NCI-H146 (cell line): ENCODE results near the gene PIBF1.
A peak's percentile ranks its signal among the peaks of the same experiment; 100 is the strongest.
"Not testable (repeated sequence)": the region's sequence is repeated elsewhere in the genome, so short reads cannot be mapped to it uniquely, and the experiment has no call there.

Source experiments
- DNase-seq: peaks from one replicate; lab custom pipeline; 2025; lab: John Stamatoyannopoulos, UW

Gene PIBF1

GRCh38 chr13:72911981-72912380 is 130.0 kb downstream of the PIBF1 start:
- no peak for DNase-seq

- DNase-seq: no peak
These were observed 138.2 kb downstream of the PIBF1 start for GRCh38 chr13:72920097-72920496.

GRCh38 chr13:72931311-72931710 is 149.4 kb downstream of the PIBF1 start:
- DNase-seq: no peak

GRCh38 chr13:72932250-72932649 is 150.3 kb downstream of the PIBF1 start:
- DNase-seq: no peak

DNA sequence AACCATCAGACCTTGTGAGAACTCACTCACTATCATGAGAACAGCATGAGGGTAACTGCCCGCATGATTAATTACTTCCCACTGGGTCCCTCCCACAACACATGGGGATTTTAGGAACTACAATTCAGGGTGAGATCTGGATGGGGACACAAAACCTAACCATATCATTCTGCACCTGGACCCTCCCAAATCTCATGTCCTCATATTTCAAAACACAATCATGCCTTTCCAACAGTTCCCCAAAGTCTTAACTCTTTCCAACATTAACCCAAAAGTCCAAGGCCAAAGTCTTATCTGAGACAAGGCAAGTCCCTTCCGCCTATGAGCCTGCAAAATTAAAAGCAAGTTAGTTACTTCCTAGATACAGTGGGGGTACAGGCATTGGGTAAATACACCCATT is 164.3 kb downstream of the PIBF1 start:
- DNase-seq: not testable (repeated sequence)

- DNase-seq: peak; percentile 1
These were observed 170.7 kb downstream of the PIBF1 start for GRCh38 chr13:72952529-72953141.

DNA sequence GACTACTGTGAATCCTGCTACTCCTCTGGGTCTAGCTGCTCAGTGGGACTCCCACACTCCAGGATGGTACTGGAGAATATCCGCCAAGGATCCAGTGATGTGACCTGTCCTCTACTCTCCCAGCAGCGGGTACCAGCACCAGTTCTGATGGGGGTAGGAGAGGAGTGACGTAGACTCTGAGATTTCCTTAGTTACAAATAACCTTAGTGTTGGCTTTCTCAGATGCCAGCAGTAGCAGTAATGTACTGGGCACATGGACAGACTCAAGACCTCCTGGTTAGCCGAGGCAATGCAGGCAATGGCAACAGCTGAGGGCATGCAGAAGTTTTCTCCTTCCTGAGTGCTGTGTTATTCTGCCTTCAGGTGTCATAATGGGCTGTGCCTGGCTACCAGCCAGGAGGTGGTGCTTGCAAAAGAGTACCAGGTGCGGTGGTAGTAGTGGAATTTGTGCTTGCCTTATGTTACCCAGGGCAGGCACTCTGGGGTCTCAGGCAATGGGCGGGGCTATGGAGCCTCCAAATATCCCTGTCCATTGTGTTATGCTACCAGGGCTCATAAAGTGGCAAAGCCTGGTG is 171.5 kb downstream of the PIBF1 start:
- DNase-seq: peak; percentile 30

GRCh38 chr13:72959643-72960042 is 177.7 kb downstream of the PIBF1 start:
- DNase-seq: no peak

- DNase-seq: no peak
These were observed 178.2 kb downstream of the PIBF1 start for GRCh38 chr13:72960114-72960513.

- DNase-seq: peak; percentile 83
These were observed 178.6 kb downstream of the PIBF1 start for GRCh38 chr13:72960541-72960940.

DNA sequence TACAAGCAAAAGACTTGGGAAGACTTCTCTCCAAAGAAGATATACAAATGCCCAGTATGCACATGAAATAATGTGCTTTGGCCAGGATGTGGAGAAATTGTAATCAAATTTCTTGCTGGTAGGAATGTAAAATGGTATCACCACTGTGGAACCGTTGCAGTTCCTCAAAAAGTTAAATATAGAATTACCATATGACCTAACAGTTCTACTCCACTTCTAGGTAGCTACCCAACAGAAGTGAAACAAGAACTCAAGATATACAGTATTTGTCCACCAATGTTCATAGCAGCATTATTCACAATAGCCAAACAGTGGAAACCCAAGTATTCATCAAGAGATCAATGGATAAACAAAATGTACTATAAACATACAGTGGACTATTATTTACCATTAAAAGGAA is 181.8 kb downstream of the PIBF1 start:
- DNase-seq: no peak

- peak; percentile 5 for DNase-seq
These were observed 188.5 kb downstream of the PIBF1 start for GRCh38 chr13:72970301-72970880.

GRCh38 chr13:72970956-72971355 is 189.0 kb downstream of the PIBF1 start:
- DNase-seq: no peak

GRCh38 chr13:72973234-72973633 is 191.3 kb downstream of the PIBF1 start:
- DNase-seq: no peak

DNA sequence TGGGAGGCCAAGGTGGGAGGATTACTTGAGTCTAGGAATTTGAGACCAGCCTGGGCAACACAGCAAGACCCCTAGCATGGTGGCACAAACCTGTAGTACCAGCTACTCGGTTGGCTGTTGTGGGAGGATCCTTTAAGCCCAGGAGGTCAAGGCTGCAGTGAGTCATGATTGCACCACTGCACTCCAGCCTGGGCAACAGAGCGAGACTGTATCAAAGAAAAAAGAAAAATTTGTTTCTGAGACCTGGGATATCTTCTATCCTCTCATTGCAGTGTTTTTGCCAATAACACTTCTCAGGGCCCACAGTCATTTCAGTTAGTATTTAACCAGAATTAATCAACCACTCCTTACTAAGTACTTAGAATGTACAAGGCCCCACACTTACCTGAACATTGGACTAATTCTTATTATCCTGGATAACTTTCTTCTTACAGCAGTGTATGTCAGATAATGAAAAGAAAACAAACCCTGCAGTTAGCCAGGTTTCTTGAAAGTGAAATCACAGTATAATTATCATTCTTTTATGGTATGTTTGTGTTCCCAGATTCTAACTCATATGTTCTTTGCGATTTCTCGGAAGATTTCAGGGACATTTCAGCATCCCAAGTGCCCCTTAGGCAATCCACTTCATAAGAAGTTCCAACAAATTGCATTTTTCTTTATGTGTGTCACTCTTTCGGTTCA is 201.3 kb downstream of the PIBF1 start:
- no peak for DNase-seq

GRCh38 chr13:72985610-72986009 is 203.7 kb downstream of the PIBF1 start:
- DNase-seq: no peak

GRCh38 chr13:72986197-72986596 is 204.3 kb downstream of the PIBF1 start:
- DNase-seq: no peak

DNA sequence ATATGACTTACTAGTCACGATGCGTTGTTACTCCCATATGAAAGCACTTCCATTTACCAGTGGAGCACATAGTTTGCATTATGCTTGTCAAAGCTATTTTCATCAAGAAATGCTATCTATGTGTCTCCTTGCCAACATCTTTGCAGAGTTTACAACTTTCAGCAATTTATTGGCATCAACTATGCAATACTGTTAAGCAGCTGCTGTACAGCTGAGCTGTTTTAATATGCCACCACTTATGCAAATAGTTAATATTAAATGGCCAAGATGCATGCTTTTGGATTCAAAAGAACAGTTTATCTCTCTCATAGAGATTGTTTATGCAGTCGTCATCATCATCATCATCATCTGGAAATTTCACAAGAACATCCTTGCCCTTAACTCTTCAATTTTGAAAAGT is 209.0 kb downstream of the PIBF1 start:
- DNase-seq: no peak

GRCh38 chr13:72998012-72998411 is 216.1 kb downstream of the PIBF1 start:
- no peak for DNase-seq

DNA sequence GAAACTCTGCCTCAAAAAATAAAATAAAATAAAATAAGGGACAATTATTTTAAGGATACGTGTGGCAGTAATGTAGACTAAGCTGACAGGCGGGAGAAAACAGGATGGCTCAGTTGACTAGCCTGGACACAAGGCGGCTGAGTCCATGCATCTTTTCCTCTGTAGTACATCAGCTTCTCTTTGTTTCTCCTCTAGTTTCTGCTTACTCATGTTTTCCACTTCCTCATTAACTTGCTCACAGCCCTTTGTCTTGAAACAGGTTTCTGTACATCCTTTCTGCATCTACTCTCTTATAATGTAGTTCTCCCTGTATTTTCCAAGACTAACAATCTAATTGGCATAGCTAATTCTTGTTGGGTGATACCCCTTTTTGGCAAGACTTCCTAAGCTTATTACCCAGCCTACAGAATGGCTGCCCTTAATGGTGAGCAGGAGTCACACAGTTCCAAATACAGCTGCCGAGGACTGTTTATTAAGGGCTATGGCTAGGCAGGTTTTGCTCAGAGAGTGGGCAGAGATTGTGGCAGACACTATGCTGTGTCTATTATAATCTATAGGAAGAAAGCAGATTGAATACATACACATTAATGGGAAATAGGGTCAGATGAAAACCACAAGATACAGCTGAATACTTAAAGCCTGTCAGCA is 218.2 kb downstream of the PIBF1 start:
- DNase-seq: peak; percentile 51

GRCh38 chr13:73001971-73002370 is 220.0 kb downstream of the PIBF1 start:
- peak; percentile 27 for DNase-seq

GRCh38 chr13:73011751-73012150 is 229.8 kb downstream of the PIBF1 start:
- no peak for DNase-seq

DNA sequence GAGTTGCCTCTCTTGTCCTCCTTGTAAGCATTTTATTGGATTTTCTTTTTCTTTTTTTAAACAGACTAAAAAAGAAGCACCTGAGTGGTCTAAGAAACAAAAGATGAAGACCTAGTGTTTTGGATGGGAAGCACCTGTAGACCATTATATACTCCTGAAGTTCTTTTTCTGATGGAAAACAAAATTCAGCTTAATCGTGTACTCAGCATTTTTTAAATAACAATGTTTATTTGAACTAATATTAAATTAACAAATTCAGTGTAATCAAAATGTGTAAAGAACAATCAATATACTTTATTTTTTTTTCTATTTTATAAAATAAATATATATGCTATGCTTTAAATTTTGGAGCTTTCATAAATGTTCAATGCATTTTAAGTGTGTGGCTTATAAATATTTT is 233.9 kb downstream of the PIBF1 start:
- DNase-seq: no peak
